DMS79 (cell line): ENCODE results near the gene RPS19BP1.

Experiments used
- DNase-seq: peaks from one replicate; lab custom pipeline; 2025; lab: John Stamatoyannopoulos, UW

The RPS19BP1 gene

DNA sequence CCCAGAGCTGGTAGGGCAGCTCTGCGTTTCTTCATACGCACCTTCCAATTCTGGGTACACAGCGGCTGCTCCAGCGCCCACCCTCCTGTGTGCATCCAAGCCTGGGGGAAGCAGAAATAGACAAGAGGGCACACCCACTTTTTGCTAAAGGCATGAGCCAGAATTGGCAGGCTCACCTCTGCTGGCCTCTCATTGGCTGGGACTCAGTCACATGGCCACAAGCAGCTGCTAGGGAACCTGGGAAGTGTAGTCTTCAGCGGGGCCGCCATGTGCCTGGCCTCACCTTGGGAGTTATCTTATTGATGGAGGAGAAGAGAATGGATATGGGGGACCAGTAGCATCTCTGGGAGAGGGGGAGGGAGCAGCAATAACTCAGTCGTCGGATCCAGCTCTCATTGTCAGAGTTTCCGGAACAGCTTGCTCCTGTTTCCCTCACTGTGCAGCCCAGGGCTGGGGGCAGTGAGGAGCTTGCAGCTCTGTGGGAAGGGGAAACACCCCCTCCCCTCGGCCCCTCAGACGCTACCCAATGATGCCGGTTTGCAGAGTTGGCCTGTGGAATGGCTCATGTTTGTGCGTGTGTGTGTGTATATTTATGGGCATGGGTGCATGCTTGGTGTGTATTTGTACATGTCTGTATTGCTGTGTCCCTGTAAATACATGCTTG lies 42.3 kb downstream of the RPS19BP1 start:
- no peak for DNase-seq

DNA sequence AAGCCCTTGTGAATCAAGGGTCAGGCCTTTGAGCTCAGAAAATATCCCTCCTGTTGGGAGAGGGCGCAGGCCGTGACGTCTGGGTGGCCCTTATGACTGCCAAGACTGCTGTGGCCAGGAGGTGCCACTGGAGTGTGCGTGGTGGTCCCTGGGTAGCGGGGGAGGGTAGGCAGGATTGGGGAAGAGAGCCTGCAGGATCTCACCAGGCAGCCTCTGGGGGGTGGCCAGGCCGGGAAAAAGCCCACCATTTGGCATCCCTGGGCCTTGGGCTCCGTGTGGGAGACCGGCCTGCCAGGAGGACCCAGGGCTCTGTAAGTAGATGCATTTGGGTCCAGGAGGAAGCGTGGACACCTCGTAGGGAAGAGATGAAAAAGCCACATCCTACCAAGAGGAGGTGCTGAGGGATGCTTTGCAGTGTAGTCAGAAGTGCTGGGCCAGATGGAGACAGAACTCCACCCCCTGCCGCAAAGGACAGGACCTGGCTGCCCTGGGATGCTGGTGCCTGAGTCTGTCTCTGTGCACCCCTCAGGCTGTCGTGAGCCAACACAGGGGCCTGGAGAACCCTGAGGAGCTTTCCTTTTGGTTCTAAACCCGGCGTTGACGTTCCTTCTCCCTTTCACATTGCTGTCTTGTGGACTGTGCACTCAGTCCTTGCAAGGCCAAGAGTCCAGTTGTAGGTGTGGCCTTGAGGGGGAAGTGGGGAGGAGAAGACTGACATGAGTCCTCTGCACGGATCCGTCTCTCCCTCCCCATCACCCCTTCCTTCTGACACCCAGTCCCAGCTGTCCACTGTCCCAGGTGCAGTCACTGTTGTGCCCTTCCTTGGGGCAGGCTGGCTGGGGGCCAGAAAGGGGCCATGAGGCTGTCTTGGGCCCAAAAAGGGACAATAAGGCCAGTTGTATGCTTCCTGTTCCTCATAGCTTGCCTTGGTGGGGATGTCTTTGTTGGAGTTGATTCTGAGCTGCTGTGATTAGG lies 43.2 kb downstream of the RPS19BP1 start:
- no peak for DNase-seq

DNA sequence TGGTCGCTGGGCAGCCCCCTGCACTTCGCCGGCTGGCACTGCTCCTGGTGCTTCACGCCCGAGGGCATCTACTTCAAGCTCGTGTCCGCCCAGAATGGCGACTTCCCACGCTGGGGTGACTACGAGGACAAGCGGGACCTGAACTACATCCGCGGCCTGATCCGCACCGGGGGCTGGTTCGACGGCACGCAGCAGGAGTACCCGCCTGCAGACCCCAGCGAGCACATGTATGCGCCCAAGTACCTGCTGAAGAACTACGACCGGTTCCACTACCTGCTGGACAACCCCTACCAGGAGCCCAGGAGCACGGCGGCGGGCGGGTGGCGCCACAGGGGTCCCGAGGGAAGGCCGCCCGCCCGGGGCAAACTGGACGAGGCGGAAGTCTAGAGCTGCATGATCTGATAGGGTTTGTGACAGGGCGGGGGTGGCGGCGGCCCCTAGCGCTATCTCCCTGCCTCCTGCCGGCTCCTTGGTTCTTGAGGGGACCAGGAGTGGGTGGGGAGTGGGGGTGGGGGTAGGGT lies 43.9 kb downstream of the RPS19BP1 start:
- no peak for DNase-seq

DNA sequence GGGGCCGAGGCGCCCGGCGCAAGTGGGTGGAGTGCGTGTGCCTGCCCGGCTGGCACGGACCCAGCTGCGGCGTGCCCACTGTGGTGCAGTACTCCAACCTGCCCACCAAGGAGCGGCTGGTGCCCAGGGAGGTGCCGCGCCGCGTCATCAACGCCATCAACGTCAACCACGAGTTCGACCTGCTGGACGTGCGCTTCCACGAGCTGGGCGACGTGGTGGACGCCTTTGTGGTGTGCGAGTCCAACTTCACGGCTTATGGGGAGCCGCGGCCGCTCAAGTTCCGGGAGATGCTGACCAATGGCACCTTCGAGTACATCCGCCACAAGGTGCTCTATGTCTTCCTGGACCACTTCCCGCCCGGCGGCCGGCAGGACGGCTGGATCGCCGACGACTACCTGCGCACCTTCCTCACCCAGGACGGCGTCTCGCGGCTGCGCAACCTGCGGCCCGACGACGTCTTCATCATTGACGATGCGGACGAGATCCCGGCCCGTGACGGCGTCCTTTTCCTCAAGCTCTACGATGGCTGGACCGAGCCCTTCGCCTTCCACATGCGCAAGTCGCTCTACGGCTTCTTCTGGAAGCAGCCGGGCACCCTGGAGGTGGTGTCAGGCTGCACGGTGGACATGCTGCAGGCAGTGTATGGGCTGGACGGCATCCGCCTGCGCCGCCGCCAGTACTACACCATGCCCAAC lies 44.6 kb downstream of the RPS19BP1 start:
- no peak for DNase-seq

DNA sequence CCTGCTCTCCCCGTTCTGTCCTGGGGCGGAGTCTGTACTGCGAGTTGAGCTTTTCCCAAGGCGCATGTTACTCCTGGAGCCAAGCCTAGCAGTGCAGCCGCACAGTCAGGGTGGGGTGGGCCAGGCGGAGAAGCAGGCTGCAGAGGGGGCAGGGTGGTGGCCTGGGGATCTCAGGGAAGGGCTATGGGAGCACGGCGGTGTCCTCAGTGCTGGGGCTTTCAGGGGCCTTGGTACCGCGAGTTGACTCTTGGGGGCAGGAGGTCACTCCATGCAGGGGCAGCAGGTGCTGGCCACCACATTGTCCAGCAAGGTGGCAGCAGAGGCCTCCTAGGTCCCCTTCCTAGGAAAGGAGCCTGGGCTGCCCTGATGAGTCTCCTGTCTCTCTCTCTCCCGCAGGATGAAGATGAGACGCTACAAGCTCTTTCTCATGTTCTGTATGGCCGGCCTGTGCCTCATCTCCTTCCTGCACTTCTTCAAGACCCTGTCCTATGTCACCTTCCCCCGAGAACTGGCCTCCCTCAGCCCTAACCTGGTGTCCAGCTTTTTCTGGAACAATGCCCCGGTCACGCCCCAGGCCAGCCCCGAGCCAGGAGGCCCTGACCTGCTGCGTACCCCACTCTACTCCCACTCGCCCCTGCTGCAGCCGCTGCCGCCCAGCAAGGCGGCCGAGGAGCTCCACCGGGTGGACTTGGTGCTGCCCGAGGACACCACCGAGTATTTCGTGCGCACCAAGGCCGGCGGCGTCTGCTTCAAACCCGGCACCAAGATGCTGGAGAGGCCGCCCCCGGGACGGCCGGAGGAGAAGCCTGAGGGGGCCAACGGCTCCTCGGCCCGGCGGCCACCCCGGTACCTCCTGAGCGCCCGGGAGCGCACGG lies 45.4 kb downstream of the RPS19BP1 start:
- DNase-seq, result no peak

DNA sequence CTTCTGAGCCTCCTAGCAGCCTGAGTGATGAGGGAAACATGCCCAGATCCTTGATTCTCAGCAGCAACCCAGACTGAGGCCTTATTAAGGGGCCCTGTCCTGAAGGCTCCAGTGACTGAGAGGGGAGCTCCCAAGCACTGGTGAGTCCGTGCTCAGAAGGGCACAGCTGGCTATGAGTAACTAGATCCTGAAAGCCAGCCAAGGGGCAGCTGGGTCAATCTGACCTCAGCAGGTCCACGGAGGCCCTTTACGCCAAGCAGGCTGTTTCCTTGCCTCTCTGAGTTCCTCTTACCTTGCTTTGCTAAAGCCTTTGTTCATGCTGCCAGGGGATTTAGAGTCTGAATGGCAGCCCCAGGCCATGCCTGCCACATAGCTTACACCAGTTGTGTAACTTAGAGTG lies 49.8 kb downstream of the RPS19BP1 start:
- DNase-seq, result no peak

DNA sequence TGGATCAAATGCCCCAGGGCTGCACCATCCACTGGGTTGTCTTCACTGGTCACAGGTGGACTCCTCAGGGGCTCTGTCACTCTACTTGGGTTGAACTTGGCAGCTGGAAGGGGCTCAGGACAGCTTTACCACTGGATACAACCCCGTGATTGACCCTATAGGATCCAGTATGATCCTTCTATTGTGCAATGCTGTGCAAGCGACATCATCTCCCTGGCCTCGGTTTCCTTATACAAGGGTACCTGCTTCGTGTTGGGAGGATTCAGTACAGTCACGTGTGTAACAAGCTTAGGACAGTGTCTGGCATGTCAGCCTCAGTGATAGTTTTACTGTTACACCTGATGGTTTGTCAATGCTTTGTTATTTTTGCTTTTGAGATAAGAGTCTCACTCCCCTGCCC lies 51.0 kb downstream of the RPS19BP1 start:
- no peak for DNase-seq

DNA sequence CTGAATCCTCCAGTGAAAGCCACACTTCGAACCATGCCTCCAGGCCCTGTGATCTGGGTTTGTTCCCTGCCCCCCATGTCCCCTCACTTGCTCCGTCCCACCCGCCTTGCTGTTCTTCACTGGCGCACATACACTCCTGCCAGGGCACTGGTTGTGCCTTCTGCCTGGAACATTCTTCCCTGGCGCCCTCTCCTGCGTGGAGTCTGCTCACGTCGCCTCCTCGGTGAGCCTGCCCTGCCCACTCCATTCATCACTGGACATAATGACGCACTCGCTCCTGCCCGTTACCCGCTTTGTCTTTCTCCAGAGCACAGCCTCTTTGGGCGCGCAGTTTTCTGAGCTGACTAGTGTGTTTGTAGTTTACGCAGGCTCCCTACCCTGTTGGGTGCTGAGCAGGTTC lies 51.5 kb downstream of the RPS19BP1 start:
- no peak for DNase-seq

DNA sequence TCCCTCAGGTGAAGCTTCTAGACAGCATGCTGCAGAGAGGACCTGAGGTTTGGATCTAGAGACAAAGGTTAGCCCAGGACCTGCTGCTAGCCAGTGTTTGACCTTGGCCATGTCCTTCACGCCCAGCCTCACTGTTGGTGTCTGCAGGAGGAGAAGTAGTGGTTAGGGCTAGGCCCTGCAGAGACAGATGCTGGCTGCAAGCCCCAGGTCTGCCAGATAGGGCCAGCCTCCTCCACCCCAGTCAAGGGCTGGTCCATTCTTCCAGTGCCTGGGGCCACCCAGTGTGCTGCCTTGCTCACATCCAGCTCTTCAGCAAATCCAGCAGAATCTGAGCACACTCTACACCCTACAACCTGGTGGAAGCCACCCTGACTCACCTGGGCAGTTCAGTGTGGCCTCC lies 52.0 kb downstream of the RPS19BP1 start:
- DNase-seq, result no peak

DNA sequence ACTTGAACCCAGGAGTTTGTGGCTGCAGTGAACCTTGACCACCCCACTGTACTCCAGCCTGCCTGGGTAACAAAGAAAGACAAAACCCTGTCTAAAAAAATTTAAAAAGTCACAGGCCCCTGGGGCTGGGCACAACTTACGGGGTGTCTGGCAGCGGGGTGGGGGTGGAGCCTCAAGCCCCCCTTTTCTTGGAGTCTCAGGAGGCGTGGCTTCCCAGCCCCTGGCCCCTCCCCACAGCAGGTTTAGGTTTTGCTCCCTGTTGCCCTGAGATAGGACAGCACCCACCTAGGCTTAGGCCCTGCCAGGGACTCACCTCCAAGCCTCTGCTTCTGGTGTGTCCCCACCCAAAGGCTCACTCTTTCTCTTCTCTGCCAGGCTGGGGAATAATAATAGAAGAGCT lies 53.3 kb downstream of the RPS19BP1 start:
- DNase-seq, result no peak
